Neural cell (in vitro differentiated cells): ENCODE results near the gene ZBTB48.

Source experiments
- EZH2 ChIP-seq: fragments of 200-600, 300-800 bp; shearing (Covaris generic), sonication (generic); IDR thresholded peaks from 2 replicates; pipeline ENCODE4 v1.6.1; 2014; ENCODE audit warnings: antibody characterized with exemption, low read length, borderline replicate concordance, mild to moderate bottlenecking; ENCODE audit not compliant: insufficient read depth, poor library complexity, severe bottlenecking
- RAD21 ChIP-seq: fragments of 450-650 bp; conservative IDR thresholded peaks from 2 replicates; pipeline ENCODE4 v1.6.1; 2014; ENCODE audit warnings: antibody characterized with exemption, mild to moderate bottlenecking, moderate library complexity

DNA sequence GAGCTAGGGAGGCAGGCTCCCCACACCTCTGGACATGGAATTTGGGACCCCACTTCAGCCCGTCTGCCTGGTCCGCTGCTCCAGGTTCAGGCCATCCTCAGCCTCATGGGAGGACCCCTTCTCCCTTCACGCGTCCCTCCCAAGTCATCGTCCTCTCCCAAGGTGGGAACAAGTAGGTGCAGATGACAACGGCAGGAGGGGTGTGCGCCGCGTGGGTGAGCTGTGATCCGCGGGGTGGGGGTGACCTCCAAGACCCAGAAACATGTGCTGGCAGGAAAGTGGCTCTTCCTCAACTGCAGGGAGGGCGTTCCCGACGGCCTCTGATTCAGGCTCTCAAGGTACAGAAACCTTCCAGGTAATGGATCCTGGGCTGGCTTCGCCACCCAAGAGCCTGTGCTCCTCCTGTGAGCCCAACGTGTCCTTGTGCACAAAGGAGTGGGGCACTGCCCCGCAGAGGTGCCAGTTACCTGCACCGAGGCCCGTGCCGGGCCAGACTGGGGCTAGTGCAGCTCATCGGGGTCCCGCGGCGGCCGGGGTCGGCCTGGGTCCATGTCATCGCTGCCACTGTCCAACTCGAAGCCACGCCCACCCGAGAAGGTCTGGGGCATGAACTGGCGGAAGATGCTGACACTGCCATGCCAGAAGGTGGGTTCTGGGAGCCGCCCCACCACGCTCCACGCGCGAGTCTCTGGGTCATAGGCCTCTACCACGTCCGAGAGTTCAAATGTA, 13.2 kb downstream of the ZBTB48 start:
- TF ChIP-seq RAD21 = no peak
- no peak for TF ChIP-seq EZH2
